ENCODE data around the gene TNFAIP3.

Gene TNFAIP3

GRCh38 chr6:137904822-137905617 lies 38.0 kb downstream of the TNFAIP3 start:
- DNase-seq: no peak

- DNase-seq: no peak
These were observed 39.0 kb downstream of the TNFAIP3 start for GRCh38 chr6:137906020-137906472.

DNA sequence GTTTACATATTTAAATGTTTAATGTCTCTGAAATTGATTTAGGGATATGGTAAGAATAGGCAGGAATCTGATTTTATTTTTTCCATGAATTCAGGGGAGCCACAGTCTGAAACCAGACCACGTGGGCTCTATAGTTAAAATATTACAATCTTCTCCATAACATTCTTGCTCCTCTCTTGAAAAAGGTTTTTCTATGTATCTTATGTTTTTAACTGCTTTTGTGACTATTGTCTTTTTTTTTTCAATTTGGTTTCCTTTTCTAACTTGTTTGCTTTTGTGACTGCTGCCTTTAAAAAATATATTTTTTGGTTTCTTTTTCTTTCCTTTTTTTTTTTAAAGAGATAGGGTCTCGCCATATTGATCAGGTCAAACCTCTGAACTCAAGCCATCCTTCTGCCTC lies 40.1 kb downstream of the TNFAIP3 start:
- no peak for DNase-seq

GRCh38 chr6:137909533-137909932 lies 42.5 kb downstream of the TNFAIP3 start:
- no peak for DNase-seq

DNA sequence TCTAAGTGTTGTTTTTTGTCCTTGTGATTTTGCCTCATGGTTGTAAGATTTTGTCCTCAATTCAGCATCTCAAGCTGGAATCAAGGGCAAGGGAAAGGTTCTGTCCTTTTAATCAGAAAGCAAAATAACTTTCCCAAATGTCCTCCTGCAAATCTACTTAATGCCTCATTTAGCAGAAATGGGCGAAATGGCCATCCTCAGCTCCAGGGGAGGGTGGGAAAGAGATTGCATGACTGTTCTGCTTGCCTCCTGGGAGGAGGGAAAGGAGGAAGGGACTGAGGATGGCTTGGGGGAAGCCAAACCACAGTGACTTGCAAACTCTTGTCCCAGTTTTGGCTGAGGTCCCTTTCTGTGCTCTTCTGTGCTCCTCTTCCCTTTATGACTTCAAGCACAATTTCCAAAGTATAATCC lies 43.4 kb downstream of the TNFAIP3 start:
- DNase-seq: no peak

DNA sequence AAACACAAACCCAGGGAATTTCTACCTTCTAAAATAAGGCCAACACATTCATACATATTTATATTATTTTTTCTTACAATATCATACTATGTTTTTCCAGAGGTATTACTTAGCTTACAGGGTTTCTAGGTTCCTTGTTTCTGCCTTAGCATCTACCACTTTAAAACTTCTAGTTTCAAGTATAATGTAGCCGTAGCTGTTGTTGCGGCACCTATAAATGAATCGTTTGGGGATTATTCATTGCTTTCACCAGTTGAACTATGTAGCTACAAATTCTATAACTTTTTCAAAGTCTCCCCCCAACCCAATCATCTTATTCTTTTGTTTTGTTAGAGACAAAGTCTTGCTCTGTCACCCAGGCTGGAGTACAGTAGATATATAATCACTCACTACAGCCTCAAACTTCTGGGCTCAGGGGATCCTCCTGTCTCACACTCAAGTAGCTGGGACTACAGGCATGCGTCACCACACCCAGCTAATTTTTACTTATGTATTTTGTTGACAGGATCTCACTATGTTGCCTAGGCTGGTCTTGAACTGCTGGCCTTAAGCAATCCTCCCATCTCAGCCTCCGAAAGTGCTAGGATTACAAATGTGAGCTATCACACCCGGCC lies 43.9 kb downstream of the TNFAIP3 start:
- no peak for DNase-seq

DNA sequence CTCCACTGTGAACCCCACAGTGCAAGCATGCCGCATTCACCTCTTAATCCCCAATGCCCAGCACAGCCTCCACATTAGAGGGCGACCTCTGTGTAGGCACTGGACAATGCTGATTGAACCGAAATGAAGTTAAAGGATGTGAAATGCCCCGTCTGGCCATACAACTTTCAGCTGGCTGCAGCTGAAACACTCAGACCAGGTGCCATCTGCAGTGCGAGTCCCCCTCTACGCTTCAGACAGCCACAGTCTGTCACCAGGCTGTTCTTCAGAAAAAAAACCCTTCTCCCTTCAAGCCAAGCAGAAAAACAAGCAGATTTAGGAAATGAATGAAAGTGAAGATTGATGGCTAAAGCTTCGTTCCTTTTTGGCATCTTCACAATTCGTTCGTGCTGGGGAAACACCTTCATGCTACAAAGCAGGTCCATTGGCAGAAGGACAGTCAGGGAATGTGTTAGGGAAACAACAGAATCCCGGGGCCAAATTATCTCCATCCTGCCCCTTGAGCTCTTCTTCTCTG lies 44.7 kb downstream of the TNFAIP3 start:
- no peak for DNase-seq

DNA sequence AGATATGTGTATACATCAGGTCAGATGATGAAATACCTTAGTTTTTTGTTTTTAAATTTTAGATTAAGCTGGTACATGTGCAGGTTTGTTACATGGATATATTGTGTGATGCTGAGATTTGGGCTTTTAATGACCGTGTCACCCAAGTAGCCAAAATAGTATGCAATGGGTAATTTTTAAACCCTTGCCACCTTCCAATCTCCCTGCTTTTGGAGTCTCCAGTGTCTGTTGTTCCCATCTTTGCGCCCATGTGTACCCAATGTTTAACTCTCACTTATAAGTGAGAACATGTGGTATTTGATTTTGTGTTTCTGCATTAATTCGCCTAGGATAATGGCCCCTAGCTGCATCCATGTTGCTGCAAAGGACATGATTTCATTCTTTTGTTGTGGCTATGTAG lies 45.8 kb downstream of the TNFAIP3 start:
- DNase-seq: no peak

DNA sequence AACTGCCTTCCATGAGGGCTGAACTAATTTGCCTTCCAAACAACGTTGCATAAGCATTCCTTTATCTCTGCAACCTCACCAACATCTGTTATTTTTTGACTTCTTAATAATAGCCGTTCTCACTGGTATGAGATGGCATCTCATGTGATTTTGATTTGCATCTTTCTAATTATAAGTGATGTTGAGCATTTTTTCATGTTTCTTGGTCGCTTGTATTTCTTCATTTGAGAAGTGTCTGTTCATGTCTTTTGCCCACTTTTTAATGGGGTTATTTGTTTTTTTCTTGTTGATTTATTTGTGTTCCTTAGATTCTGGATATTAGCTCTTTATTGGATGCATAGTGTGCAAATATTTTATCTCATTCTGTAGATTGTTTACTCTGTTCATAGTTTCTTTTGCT lies 46.4 kb downstream of the TNFAIP3 start:
- DNase-seq: no peak

DNA sequence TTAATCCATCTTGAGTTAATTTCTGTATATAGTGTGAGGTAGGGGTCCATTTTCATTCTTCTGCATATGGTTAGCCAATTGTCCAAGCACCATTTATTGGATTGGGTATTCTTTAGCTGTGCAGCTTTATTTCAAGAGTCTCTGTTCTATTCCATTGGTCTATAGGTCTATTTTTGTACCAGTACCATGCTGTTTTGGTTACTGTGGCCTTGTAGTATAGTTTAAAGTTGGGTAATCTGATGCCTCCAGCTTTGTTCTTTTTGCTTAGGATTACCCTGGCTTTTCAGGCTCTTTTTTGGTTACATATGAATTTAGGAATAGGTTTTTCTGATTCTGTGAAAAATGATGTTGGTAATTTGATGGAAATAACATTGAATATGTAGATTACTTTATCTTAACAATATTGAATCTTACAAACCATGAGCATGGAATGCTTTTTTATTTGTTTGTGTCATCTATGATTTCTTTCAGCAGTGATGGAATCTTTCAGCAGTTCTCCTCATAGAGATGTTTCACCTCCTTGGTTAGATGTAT lies 47.0 kb downstream of the TNFAIP3 start:
- no peak for DNase-seq

DNA sequence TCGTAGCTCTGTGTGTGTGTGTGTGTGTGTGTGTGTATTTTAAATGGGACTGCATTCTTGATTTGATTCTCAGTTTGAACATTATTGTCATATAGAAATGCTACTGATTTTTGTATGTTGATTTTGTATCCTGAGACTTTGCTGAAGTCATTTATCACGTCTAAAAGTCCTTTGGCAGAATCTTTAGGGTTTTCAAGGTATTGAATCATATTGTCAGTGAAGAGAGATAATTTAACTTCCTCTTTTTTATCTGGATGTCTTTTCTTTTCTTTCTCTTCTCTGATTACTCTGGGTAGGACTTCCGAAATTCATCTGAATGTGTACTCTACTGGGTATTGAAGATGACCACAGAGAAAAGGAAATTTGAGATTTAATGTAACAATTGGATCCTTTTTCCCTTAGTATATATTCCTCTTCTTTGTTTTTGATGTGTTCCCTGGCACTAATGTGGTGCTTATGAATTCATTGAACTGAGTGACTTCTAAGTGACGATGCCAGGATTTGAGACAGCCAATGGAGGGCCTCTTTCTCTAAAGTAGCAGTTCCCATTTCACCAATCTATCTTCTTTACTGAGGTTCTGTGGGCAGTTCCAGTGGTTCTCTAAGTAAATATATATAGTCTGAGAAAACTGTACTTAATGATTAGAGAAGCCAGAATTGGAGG lies 47.6 kb downstream of the TNFAIP3 start:
- no peak for DNase-seq

- DNase-seq: no peak
These were observed 48.7 kb downstream of the TNFAIP3 start for GRCh38 chr6:137915790-137916189.

GRCh38 chr6:137917551-137918325 lies 50.7 kb downstream of the TNFAIP3 start:
- DNase-seq: no peak

DNA sequence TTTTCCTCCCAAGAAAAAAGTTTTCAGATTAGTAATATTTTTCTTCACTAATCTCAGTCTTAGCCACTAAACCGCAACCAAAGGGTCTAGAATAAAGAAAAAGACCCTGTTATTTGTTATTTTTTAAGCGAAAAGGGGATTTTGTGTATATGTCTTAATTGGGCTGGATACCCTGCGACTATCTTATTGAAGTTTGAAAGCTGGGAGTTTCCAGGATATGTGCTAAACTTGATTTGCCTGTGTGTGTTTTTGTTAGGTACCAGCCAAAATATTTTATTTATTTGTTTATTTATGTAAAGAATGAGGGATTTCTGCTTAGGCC lies 52.4 kb downstream of the TNFAIP3 start:
- DNase-seq: no peak

- no peak for DNase-seq
These were observed 53.0 kb downstream of the TNFAIP3 start for GRCh38 chr6:137919837-137920730.

DNA sequence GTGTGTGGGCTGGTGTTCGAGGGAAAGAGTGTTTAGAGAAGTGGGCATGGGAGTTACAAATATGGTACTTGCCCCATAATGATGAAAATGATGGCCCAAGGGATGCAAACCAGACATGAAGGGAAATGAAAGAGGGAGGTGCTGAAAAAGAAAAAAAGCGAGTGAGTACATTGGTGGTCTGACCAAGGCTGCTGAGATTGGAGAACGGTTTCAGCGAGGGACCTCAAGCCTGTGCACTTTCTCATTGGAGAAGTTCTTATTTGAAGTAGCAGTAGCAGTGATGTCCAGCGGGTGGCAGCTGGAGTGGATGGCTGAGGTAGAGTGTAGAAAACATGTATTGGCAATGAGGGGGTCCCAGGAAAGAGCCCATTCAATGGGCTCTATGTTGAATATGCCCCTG lies 54.8 kb downstream of the TNFAIP3 start:
- no peak for DNase-seq

DNA sequence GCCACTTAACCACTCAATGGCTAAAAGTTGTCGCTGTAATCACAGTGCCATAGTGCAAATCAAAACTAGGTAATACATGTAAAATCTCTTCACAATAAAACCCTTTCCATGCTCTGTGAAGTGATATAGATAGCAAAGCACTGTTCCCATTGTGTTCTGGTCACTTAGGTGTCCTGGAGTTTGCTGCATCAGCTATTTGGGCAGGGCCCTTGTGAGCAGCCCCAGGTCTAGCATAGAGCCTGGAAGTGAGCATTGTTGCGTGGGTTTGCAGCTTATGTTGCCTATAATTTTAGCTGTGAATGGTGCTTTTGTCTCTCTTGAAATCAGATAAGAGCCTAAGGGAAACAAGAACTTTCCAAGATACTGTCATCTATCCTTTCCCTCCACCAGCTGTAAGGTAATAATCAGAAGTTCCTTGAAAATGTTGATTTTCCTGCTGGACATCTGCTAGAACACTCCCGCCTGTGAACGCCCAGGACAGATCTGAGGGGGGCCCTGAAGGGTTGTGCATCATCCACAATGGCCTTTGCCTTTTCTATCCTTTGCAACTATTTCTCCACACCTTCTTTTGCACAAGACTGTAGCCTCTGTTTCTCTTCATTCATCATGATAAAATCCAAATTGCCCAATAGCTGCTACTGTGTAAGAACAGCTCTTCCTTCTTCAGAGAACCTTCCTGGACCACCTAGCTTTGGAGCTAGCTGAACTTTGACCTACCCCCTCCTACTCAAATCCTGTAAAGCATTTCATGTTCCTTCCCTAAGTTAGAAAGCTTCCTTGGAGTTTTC lies 57.0 kb downstream of the TNFAIP3 start:
- DNase-seq: no peak

GRCh38 chr6:137925141-137925698 lies 58.2 kb downstream of the TNFAIP3 start:
- DNase-seq: no peak

DNA sequence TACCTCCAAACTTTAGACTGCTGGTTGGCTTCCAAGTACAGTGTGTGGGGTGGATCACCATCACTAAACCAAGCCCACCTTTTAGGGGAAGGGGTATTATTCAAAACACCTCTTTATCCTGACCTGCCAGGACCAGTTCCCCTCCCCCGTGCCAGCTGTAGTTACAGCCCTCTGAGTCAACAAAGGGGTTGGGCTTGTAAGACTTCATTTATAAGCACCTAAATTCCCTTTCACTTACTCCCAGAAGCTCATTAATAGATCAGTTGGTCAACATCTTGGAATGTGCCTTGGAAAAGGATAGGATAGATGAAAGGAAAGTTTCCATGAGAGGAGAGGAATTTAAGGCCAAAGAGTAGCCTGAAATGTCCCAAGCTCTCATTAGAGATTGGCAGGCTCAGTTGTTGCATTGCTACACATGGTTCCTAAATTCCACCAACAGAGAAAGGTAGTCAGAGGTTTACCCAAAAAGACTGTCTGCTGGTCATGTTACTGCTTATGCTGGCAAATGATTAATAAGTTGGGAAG lies 59.2 kb downstream of the TNFAIP3 start:
- DNase-seq: no peak

- DNase-seq: no peak
These were observed 59.9 kb downstream of the TNFAIP3 start for GRCh38 chr6:137926985-137927384.

All from cortex of kidney (tissue), 1 donor.